HepG2 (cell line): ENCODE results near the gene DPP7. TPM values are rescaled to one million over a fixed set of nuclear protein-coding genes. Genes with fewer than 3 reads are reported as not detected.

ENCODE experiments used
- BCLAF1 ChIP-seq: fragments of 450-650 bp; IDR thresholded peaks from 2 replicates; pipeline ENCODE4 v1.6.1; 2017; ENCODE audit warnings: mild to moderate bottlenecking
- FOXM1 ChIP-seq: sonication (generic); formaldehyde crosslinking; IDR thresholded peaks from 2 replicates; pipeline ENCODE4 v1.5.0; 2020; ENCODE audit warnings: missing genetic modification reagents
- GLI4 ChIP-seq: sonication (generic); formaldehyde crosslinking; IDR thresholded peaks from 2 replicates; pipeline ENCODE4 v1.5.1; 2020; ENCODE audit warnings: missing genetic modification reagents, mild to moderate bottlenecking, moderate library complexity, borderline replicate concordance
- HIC2 ChIP-seq: sonication (generic); formaldehyde crosslinking; IDR thresholded peaks from 2 replicates; pipeline ENCODE4 v1.9.0; 2022; ENCODE audit warnings: low read depth, missing genetic modification reagents
- JUND ChIP-seq: sonication (generic); formaldehyde crosslinking; IDR thresholded peaks from 2 replicates; pipeline ENCODE4 v1.8.0; 2022; ENCODE audit warnings: mild to moderate bottlenecking, missing genetic modification reagents
- KDM3A ChIP-seq: IDR thresholded peaks from 2 replicates; pipeline ENCODE4 v1.6.1; 2018; ENCODE audit warnings: low read depth, missing compliant biosample characterization
- KLF11 ChIP-seq: IDR thresholded peaks from 2 replicates; pipeline ENCODE4 v1.6.1; 2016; ENCODE audit warnings: missing compliant biosample characterization
- MYNN ChIP-seq: sonication (generic); formaldehyde crosslinking; IDR thresholded peaks from 2 replicates; pipeline ENCODE4 v1.4.0; 2020; ENCODE audit warnings: mild to moderate bottlenecking, low read depth, missing genetic modification reagents
- POGK ChIP-seq: sonication (generic); formaldehyde crosslinking; conservative IDR thresholded peaks from 2 replicates; pipeline ENCODE4 v1.8.0; 2022; ENCODE audit warnings: mild to moderate bottlenecking, moderate library complexity, missing genetic modification reagents
- POLR2A ChIP-seq, 2 experiments: IDR thresholded peaks; 2 replicates each; pipeline ENCODE4 v1.6.1; 2011; ENCODE audit warnings: low read depth in 2 of 2, low read length in 2 of 2, mild to moderate bottlenecking in 1 of 2, moderate library complexity in 1 of 2; ENCODE audit not compliant: insufficient read depth in 1 of 2
- U2AF1 ChIP-seq: fragments of 200-400 bp; formaldehyde crosslinking; optimal IDR thresholded peaks from 2 replicates; pipeline ENCODE3; 2017; ENCODE audit warnings: mild to moderate bottlenecking, low read depth, low read length
- ZC3H13 ChIP-seq: sonication (generic); formaldehyde crosslinking; IDR thresholded peaks from 2 replicates; pipeline ENCODE4 v1.8.1; 2023; ENCODE audit warnings: mild to moderate bottlenecking, missing genetic modification reagents, moderate library complexity
- ZNF224 ChIP-seq: sonication (generic); formaldehyde crosslinking; IDR thresholded peaks from 2 replicates; pipeline ENCODE4 v1.5.0; 2020; ENCODE audit warnings: mild to moderate bottlenecking, missing genetic modification reagents
- ZNF414 ChIP-seq: sonication (generic); formaldehyde crosslinking; IDR thresholded peaks from 2 replicates; pipeline ENCODE4 v1.5.0; 2020; ENCODE audit warnings: missing genetic modification reagents
- ZNF777 ChIP-seq: sonication (generic); formaldehyde crosslinking; IDR thresholded peaks from 2 replicates; pipeline ENCODE4 v1.4.0; 2020; ENCODE audit warnings: missing genetic modification reagents
- ZNF850 ChIP-seq: sonication (generic); formaldehyde crosslinking; conservative IDR thresholded peaks from 2 replicates; pipeline ENCODE4 v1.9.0; 2021; ENCODE audit warnings: mild to moderate bottlenecking, missing genetic modification reagents
- ZSCAN21 ChIP-seq: sonication (generic); formaldehyde crosslinking; IDR thresholded peaks from 2 replicates; pipeline ENCODE4 v1.8.0; 2022; ENCODE audit warnings: mild to moderate bottlenecking, missing genetic modification reagents, moderate library complexity, borderline replicate concordance
- polyA plus RNA-seq, 8 experiments: library from polyadenylated mRNA; depleted of rRNA in 3 of 8; stranded (reverse) in 7 of 8; unstranded in 1 of 8; fragments of >200 nt; fragmentation: Illumina TruSeq in 4 of 8; extraction: Trizol in 4 of 8; gene quantifications; 2 replicates each; pipeline versions ENCODE4 v1.2.1 to v1.2.3, GENCODE V29; 2011 to 2016; ENCODE audit warnings: low read depth in 4 of 8, missing spikeins in 1 of 8, mixed read lengths in 1 of 8; ENCODE audit not compliant: insufficient read depth in 1 of 8
- total RNA-seq, 5 experiments: library from RNA; depleted of rRNA; stranded (reverse); fragments of >200 nt; fragmentation: Illumina TruSeq; extraction: Trizol; gene quantifications; 2 replicates each; pipeline ENCODE4 v1.2.3, GENCODE V29; 2016; ENCODE audit warnings: low read depth in 1 of 5
- TF ChIP-seq, protein P1 (sequence below): sonication (generic); formaldehyde crosslinking; IDR thresholded peaks from 2 replicates; pipeline ENCODE4 v1.4.0; 2020; ENCODE audit warnings: missing genetic modification reagents, low read depth, mild to moderate bottlenecking, borderline replicate concordance
- TF ChIP-seq, protein P2 (sequence below): sonication (generic); formaldehyde crosslinking; IDR thresholded peaks from 2 replicates; pipeline ENCODE4 v1.8.1; 2023; ENCODE audit warnings: mild to moderate bottlenecking, inconsistent platforms, moderate library complexity, missing genetic modification reagents, borderline replicate concordance

DPP7 gene
- total and polyA plus RNA-seq, 2 of the 13 experiments (the other 11 are each of a cell fraction or from before 2014, with no cell fraction given) = 1.2 to 4.5 TPM

GRCh38 chr9:137085920-137086530 lies 28.5 kb downstream of the DPP7 start (continued):
- TF ChIP-seq BCLAF1 (no peak), ZNF414 (CRISPR knock-in tag) (no peak), ZNF777 (CRISPR knock-in tag) (no peak), KLF11 (no peak), POLR2A (IDR thresholded peaks at IDR 0.05; ENCODE audit: insufficient read depth in 1 of 2, low read depth in 2 of 2, low read length in 2 of 2) (peak in 1 of 2 experiments; percentile 56; a peak in 2 of 4 replicates), U2AF1 (no peak), ZC3H13 (CRISPR knock-in tag) (peak; percentile 48; the same call in 1 of the 2 replicates), ZNF850 (no peak), FOXM1 (CRISPR knock-in tag) (no peak), JUND (CRISPR knock-in tag) (no peak), HIC2 (no peak), ZNF224 (no peak), MYNN (no peak), KDM3A (CRISPR knock-in tag) (no peak), POGK (CRISPR knock-in tag) (no peak), GLI4 (CRISPR knock-in tag) (no peak), ZSCAN21 (CRISPR knock-in tag) (peak; percentile 7; the same call in 1 of the 2 replicates)
- TF ChIP-seq, protein P1, sequence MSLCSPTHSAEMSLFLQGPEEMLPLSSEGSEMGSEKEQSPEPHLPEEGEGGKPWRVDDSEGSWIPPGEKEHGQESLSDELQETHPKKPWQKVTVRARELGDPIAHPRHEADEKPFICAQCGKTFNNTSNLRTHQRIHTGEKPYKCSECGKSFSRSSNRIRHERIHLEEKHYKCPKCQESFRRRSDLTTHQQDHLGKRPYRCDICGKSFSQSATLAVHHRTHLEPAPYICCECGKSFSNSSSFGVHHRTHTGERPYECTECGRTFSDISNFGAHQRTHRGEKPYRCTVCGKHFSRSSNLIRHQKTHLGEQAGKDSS (CRISPR knock-in tag) = peak; percentile 41; the same call in 1 of the 2 replicates
- TF ChIP-seq, protein P2, sequence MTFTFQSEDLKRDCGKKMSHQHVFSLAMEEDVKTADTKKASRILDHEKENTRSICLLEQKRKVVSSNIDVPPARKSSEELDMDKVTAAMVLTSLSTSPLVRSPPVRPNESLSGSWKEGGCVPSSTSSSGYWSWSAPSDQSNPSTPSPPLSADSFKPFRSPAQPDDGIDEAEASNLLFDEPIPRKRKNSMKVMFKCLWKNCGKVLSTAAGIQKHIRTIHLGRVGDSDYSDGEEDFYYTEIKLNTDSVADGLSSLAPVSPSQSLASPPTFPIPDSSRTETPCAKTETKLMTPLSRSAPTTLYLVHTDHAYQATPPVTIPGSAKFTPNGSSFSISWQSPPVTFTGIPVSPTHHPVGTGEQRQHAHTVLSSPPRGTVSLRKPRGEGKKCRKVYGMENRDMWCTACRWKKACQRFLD (CRISPR knock-in tag) = 0 out of 2 replicates have a peak, but pooled peaks have one; percentile 41
